GM12878 (cell line): ENCODE measurements around the gene PTTG2. TPM values are rescaled to one million over a fixed set of nuclear protein-coding genes. Genes with fewer than 3 reads are reported as not detected.

Source experiments
- IRF4 ChIP-seq: IDR thresholded peaks from 2 replicates; pipeline ENCODE4 v1.6.1; 2011; ENCODE audit warnings: low read depth, low read length
- MTA3 ChIP-seq: IDR thresholded peaks from 2 replicates; pipeline ENCODE4 v1.6.1; 2012; ENCODE audit warnings: low read length, inconsistent platforms, borderline replicate concordance
- MYC ChIP-seq: IDR thresholded peaks from 2 replicates; pipeline ENCODE4 v1.6.1; 2011; ENCODE audit warnings: mild to moderate bottlenecking, low read length, moderate library complexity, inconsistent platforms; ENCODE audit not compliant: insufficient read depth, insufficient replicate concordance, insufficient read length, severe bottlenecking
- SUPT20H ChIP-seq: IDR thresholded peaks from 2 replicates; pipeline ENCODE4 v1.6.1; 2011; ENCODE audit warnings: low read depth, mild to moderate bottlenecking, low read length, moderate library complexity, borderline replicate concordance; ENCODE audit not compliant: control insufficient read depth
- ZNF274 ChIP-seq: IDR thresholded peaks from one replicate; pipeline ENCODE4 v1.8.0; 2011; ENCODE audit not compliant: insufficient read length, insufficient read depth
- ZZZ3 ChIP-seq: IDR thresholded peaks from 2 replicates; pipeline ENCODE4 v1.6.1; 2011; ENCODE audit warnings: low read depth; ENCODE audit not compliant: control insufficient read depth, insufficient read length
- polyA plus RNA-seq, 11 experiments: library from polyadenylated mRNA; depleted of rRNA in 4 of 11; unstranded in 6 of 11; stranded (reverse) in 5 of 11; fragments of >200 nt; fragmentation: Nextera tagmentation in 4 of 11; fragmentation: Illumina TruSeq in 1 of 11; extraction: Ambion mirVana in 4 of 11; extraction: Trizol in 1 of 11; gene quantifications; 1 replicate in 1 of 11; 2 replicates in 10 of 11; pipeline versions ENCODE4 v1.2.1 to v1.2.3, GENCODE V29; 2011 to 2016; ENCODE audit warnings: inconsistent platforms in 2 of 11, missing spikeins in 2 of 11, low read depth in 1 of 11
- total RNA-seq, 4 experiments: library from RNA; depleted of rRNA in 3 of 4; stranded (reverse); fragments of >200 nt in 3 of 4; fragmentation: Illumina TruSeq in 1 of 4; extraction: Trizol in 1 of 4; gene quantifications; 2 replicates each; pipeline versions ENCODE4 v1.2.1 to v1.2.3, GENCODE V29; 2013 to 2021
- TF ChIP-seq, protein P1 (sequence below): fragments of 450-650 bp; IDR thresholded peaks from 2 replicates; pipeline ENCODE4 v1.6.1; 2017; ENCODE audit warnings: mild to moderate bottlenecking
- TF ChIP-seq, protein P2 (sequence below): IDR thresholded peaks from 2 replicates; pipeline ENCODE4 v1.6.1; 2011; ENCODE audit warnings: mild to moderate bottlenecking, low read depth, low read length, moderate library complexity; ENCODE audit not compliant: insufficient replicate concordance

Gene PTTG2
- total and polyA plus RNA-seq, 10 of the 15 experiments (the other 5 are each of a cell fraction or from before 2014, with no cell fraction given) = 0.09 to 0.54 (median 0.39) TPM; not detected in 4

DNA sequence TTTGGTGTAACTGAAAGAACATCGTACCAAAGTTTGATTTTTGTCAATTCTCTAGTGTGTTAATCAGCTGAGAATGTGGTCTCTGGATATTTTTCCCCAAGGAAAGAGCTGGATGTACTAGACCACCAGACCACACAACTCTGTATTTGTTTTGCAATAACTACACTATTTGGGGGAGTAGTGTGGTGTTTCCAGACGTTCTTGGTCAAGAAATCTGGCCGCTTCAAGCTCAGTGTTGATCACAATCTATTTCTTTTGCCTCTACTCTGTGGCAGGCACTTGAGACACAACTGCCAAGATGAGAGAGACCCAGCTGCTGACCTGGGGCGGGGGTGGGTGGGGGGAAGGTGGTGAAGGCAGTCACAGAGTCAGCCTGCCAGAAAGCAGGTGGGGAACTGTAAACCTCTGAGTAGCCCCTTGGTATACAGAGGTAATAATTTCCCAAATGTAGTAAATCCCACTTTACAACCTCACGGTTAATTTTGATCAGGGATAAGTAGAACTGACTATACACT, 30.6 kb downstream of the PTTG2 start (continued):
- TF ChIP-seq, protein P1, sequence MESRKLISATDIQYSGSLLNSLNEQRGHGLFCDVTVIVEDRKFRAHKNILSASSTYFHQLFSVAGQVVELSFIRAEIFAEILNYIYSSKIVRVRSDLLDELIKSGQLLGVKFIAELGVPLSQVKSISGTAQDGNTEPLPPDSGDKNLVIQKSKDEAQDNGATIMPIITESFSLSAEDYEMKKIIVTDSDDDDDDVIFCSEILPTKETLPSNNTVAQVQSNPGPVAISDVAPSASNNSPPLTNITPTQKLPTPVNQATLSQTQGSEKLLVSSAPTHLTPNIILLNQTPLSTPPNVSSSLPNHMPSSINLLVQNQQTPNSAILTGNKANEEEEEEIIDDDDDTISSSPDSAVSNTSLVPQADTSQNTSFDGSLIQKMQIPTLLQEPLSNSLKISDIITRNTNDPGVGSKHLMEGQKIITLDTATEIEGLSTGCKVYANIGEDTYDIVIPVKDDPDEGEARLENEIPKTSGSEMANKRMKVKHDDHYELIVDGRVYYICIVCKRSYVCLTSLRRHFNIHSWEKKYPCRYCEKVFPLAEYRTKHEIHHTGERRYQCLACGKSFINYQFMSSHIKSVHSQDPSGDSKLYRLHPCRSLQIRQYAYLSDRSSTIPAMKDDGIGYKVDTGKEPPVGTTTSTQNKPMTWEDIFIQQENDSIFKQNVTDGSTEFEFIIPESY = no peak
- no peak for TF ChIP-seq ZNF274
- TF ChIP-seq MTA3 = no peak
- no peak for TF ChIP-seq ZZZ3
- TF ChIP-seq, protein P2, sequence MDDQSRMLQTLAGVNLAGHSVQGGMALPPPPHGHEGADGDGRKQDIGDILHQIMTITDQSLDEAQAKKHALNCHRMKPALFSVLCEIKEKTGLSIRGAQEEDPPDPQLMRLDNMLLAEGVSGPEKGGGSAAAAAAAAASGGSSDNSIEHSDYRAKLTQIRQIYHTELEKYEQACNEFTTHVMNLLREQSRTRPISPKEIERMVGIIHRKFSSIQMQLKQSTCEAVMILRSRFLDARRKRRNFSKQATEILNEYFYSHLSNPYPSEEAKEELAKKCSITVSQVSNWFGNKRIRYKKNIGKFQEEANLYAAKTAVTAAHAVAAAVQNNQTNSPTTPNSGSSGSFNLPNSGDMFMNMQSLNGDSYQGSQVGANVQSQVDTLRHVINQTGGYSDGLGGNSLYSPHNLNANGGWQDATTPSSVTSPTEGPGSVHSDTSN = no peak
- TF ChIP-seq SUPT20H = no peak
- TF ChIP-seq MYC = no peak
- no peak for TF ChIP-seq IRF4
